OCI-LY3 (cell line): Measurements from ENCODE around the gene GFPT2.

Experiments used
- EZH2phosphoT487 ChIP-seq: fragments of 200-600 bp; shearing (Covaris generic); IDR thresholded peaks from 2 replicates; pipeline ENCODE4 v1.6.1; 2018; ENCODE audit warnings: antibody characterized with exemption, mixed run types, low read depth
- TF ChIP-seq, protein P1 (sequence below): fragments of 200-600, 300-600 bp; sonication (generic); IDR thresholded peaks from 2 replicates; pipeline ENCODE4 v1.5.1; 2014; ENCODE audit warnings: antibody characterized with exemption, low read length, low read depth

- no peak for TF ChIP-seq EZH2phosphoT487
- TF ChIP-seq, protein P1, sequence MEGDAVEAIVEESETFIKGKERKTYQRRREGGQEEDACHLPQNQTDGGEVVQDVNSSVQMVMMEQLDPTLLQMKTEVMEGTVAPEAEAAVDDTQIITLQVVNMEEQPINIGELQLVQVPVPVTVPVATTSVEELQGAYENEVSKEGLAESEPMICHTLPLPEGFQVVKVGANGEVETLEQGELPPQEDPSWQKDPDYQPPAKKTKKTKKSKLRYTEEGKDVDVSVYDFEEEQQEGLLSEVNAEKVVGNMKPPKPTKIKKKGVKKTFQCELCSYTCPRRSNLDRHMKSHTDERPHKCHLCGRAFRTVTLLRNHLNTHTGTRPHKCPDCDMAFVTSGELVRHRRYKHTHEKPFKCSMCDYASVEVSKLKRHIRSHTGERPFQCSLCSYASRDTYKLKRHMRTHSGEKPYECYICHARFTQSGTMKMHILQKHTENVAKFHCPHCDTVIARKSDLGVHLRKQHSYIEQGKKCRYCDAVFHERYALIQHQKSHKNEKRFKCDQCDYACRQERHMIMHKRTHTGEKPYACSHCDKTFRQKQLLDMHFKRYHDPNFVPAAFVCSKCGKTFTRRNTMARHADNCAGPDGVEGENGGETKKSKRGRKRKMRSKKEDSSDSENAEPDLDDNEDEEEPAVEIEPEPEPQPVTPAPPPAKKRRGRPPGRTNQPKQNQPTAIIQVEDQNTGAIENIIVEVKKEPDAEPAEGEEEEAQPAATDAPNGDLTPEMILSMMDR = no peak
Observed at GRCh38 chr5:180334176-180334575, 19.0 kb downstream of the GFPT2 start.
